Measurements from ENCODE around the gene PAK5. TPM values are rescaled to one million over a fixed set of nuclear protein-coding genes. Genes with fewer than 3 reads are reported as not detected.

Gene PAK5
- total and polyA plus RNA-seq, 2 of the 13 experiments (the other 11 are each of a cell fraction or from before 2014, with no cell fraction given) = not detected

GRCh38 chr20:9792674-9793073 lies 46.2 kb downstream of the PAK5 start:
- ChIA-PET POLR2A (no interaction called here), CTCF (ENCODE audit: low intra/inter-chr PET ratio, low total read pairs) (no interaction called here)
- intact Hi-C loops (cut with micrococcal nuclease; ENCODE audit: unreplicated experiment) = no loop called here
- in situ Hi-C loops (cut with HindIII; ENCODE audit: extremely low pct_ligation_motif_present, low pct_unique_long_range_greater_than_20kb) = no loop called here
- H3K79me2 ChIP-seq (ENCODE audit: insufficient read depth, low read length) = no peaks in the 10 kb centered on the region
- ATAC-seq = no peak
- H3K27ac ChIP-seq (ENCODE audit: extremely low read length, insufficient read depth, low read length) = no peak overlapping the region
- 3% methylated on average over 6 of the region's 6 CpGs for WGBS (ENCODE audit: low lambda C conversion rate)
- no peaks in the 10 kb centered on the region for H3K36me3 ChIP-seq (replicated peaks in 1 of 2; ENCODE audit: control insufficient read depth in 1 of 2, insufficient read depth in 2 of 2, low read length in 2 of 2)
- no peak overlapping the region for H3K4me2 ChIP-seq (ENCODE audit: low read depth, low read length)
- no peak for FAIRE-seq
- no peak for DNase-seq (ENCODE audit: low spot score)
- TF ChIP-seq ZNF768 (CRISPR knock-in tag; IDR thresholded peaks at IDR 0.05) (no peak), ZNF788 (CRISPR knock-in tag; IDR thresholded peaks at IDR 0.05; ENCODE audit: borderline replicate concordance) (no peak), ASH2L (IDR thresholded peaks at IDR 0.05; ENCODE audit: insufficient read length, low read depth, low read length) (no peak), TFDP2 (CRISPR knock-in tag; IDR thresholded peaks at IDR 0.05) (no peak), ZFP62 (CRISPR knock-in tag; IDR thresholded peaks at IDR 0.05) (no peak), HMGA1 (CRISPR knock-in tag; conservative IDR thresholded peaks at IDR 0.05) (no peak), CBX5 (CRISPR knock-in tag; IDR thresholded peaks at IDR 0.05; ENCODE audit: borderline replicate concordance) (no peak), SMAD9 (CRISPR knock-in tag; IDR thresholded peaks at IDR 0.05) (no peak), MIER3 (CRISPR knock-in tag; IDR thresholded peaks at IDR 0.05; ENCODE audit: borderline replicate concordance) (no peak), LCORL (IDR thresholded peaks at IDR 0.05) (no peak), LCORL (CRISPR knock-in tag; IDR thresholded peaks at IDR 0.05) (no peak), ZNF772 (CRISPR knock-in tag; IDR thresholded peaks at IDR 0.05) (no peak)
- H3K9me3 ChIP-seq (ENCODE audit: low read length) = no peaks in the 10 kb centered on the region
- no peak overlapping the region for H3K4me3 ChIP-seq (replicated peaks in 1 of 3; ENCODE audit: insufficient read depth in 1 of 3, low read depth in 2 of 3, low read length in 3 of 3)
- no peak overlapping the region for H2AFZ ChIP-seq (ENCODE audit: low read length)
- no peaks in the 10 kb centered on the region for H3K4me1 ChIP-seq (ENCODE audit: insufficient read depth, low read length)
- H3K9ac ChIP-seq (ENCODE audit: insufficient read depth, low read depth, low read length) = no peak overlapping the region
- H4K20me1 ChIP-seq (ENCODE audit: insufficient read depth, low read length) = no peaks in the 10 kb centered on the region
- BruUV-seq (replicated peaks) = no TSS peak
- no peaks in the 10 kb centered on the region for H3K27me3 ChIP-seq (ENCODE audit: control insufficient read depth in 1 of 2, insufficient read depth in 2 of 2, low read length in 2 of 2)
